Measurements from ENCODE around the gene TMEM53. TPM values are rescaled to one million over a fixed set of nuclear protein-coding genes. Genes with fewer than 3 reads are reported as not detected.

TMEM53 gene
- total RNA-seq, 1 donor: 6.9 TPM

DNA sequence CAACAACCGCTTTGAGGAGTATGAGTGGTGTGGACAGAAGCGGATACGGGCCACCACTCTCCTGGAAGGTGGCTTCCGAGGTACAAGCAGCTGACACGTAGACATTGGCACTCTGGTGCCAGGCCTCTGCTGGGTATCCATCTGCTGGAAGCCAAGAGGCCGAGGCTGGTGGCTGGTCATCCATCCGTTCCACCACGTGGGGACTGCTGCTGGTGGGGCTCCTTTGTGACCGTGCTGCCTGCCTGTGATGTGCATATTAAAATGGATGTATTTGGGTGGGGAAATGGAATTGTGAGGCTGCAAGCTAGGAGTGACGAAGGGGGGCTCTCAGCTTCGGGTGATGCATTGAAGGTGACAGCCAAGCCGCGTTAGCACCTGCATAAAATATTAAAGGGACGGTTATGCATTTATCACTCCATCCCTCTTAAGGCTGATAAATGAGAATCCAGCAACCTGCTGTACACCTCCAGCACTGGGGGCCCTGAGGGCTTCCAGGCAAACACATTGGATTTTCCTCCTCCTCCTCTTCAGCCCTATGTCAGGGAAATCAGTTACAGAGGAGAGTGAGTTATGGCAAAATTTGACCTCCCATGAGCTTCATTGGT, 38.1 kb downstream of the TMEM53 start:
- Histone ChIP-seq H3K27ac (ENCODE audit: low read depth, low read length) (no peak overlapping the region), H2AFZ (ENCODE audit: low read length) (no peak overlapping the region), H3K79me2 (ENCODE audit: insufficient read depth, low read length) (peaks cover 32% of the 10 kb centered on the region), H3K36me3 (ENCODE audit: insufficient read depth, low read length) (peaks cover 73% of the 10 kb centered on the region), H3K4me3 (ENCODE audit: insufficient read depth, low read length) (no peak overlapping the region), H3K9me3 (ENCODE audit: low read depth, low read length) (no peaks in the 10 kb centered on the region), H3K27me3 (ENCODE audit: insufficient read depth, low read length) (no peaks in the 10 kb centered on the region), H3K4me2 (ENCODE audit: insufficient read depth, low read length) (no peak overlapping the region), H4K20me1 (ENCODE audit: insufficient read depth, low read length) (peaks cover 21% of the 10 kb centered on the region), H3K4me1 (ENCODE audit: insufficient read depth, low read length) (peaks cover 15% of the 10 kb centered on the region)
- no peak for DNase-seq (ENCODE audit: insufficient read length, low spot score, missing footprints)
- no peak for TF ChIP-seq CTCF (IDR thresholded peaks at IDR 0.05; ENCODE audit: extremely low read depth, low read depth, low read length)

DNA sequence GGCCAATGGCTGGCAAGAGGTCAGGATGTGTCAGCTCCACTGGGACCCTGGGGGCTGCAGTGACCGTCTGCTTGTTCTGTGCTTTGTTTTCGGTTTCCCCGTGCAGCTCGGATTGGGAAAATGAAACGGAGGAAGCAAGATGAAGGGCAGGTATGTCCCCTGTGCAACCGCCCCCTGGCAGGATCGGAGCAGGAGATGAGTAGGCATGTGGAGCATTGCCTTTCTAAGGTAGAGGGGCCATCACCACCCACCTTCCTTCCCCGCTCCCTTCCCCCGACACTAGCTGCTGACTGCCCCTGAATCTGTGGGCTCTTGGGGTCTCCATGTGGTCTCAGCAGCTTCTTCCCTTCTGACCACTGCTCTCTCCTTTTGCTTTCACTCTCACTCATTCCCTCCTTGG, 38.8 kb downstream of the TMEM53 start:
- H3K36me3 ChIP-seq (ENCODE audit: insufficient read depth, low read length): peaks cover 65% of the 10 kb centered on the region

DNA sequence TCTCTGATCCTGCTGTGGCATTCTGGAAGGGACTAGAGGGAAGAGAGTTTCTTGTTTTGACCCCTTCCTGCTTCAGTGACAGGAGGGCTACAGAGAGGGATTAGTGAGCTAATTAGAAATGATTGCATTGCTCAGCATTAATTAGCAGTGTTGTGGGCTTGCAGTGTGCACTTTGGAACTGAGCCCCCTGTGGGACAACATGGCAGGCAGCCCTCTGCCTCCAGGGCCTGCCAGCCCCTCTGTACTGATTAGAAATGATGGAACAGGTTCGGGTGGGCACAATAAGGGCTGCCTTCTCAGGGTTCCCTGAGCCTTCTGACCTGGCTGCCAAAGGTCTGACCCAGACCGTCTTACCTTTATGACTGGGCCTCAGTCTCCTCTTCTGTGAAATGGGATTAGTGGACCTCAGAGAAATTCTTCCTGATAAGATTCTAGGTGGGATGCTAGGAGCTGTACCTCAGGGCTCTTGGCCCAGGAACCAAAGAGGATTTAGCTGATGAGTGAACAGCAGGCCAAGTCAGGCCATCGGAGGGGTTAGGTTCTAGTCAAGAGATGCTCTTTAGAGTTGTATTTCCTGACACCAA, 39.6 kb downstream of the TMEM53 start:
- Histone ChIP-seq H2AFZ (ENCODE audit: low read length) (no peak overlapping the region), H3K4me3 (ENCODE audit: insufficient read depth, low read length) (no peak overlapping the region), H3K79me2 (ENCODE audit: insufficient read depth, low read length) (peaks cover 32% of the 10 kb centered on the region), H3K4me2 (ENCODE audit: insufficient read depth, low read length) (no peak overlapping the region), H4K20me1 (ENCODE audit: insufficient read depth, low read length) (peaks cover 21% of the 10 kb centered on the region), H3K9me3 (ENCODE audit: low read depth, low read length) (no peaks in the 10 kb centered on the region), H3K4me1 (ENCODE audit: insufficient read depth, low read length) (peaks cover 29% of the 10 kb centered on the region), H3K27ac (ENCODE audit: low read depth, low read length) (no peak overlapping the region), H3K36me3 (ENCODE audit: insufficient read depth, low read length) (peaks cover 59% of the 10 kb centered on the region), H3K27me3 (ENCODE audit: insufficient read depth, low read length) (no peaks in the 10 kb centered on the region)
- no peak for DNase-seq (ENCODE audit: insufficient read length, low spot score, missing footprints)
- TF ChIP-seq CTCF (IDR thresholded peaks at IDR 0.05; ENCODE audit: extremely low read depth, low read depth, low read length): no peak

More for the DNA sequence above, 38.8 kb downstream of the TMEM53 start:
- no peaks in the 10 kb centered on the region for H3K9me3 ChIP-seq (ENCODE audit: low read depth, low read length)
- H3K27me3 ChIP-seq (ENCODE audit: insufficient read depth, low read length): no peaks in the 10 kb centered on the region
- DNase-seq (ENCODE audit: insufficient read length, low spot score, missing footprints): no peak
- peaks cover 22% of the 10 kb centered on the region for H3K4me1 ChIP-seq (ENCODE audit: insufficient read depth, low read length)
- no peak overlapping the region for H3K4me2 ChIP-seq (ENCODE audit: insufficient read depth, low read length)
- no peak overlapping the region for H3K4me3 ChIP-seq (ENCODE audit: insufficient read depth, low read length)
- peaks cover 32% of the 10 kb centered on the region for H3K79me2 ChIP-seq (ENCODE audit: insufficient read depth, low read length)
- H2AFZ ChIP-seq (ENCODE audit: low read length): no peak overlapping the region
- H4K20me1 ChIP-seq (ENCODE audit: insufficient read depth, low read length): peaks cover 21% of the 10 kb centered on the region
- no peak for TF ChIP-seq CTCF (IDR thresholded peaks at IDR 0.05; ENCODE audit: extremely low read depth, low read depth, low read length)
- H3K27ac ChIP-seq (ENCODE audit: low read depth, low read length): no peak overlapping the region

- no peak for DNase-seq (ENCODE audit: insufficient read length, low spot score, missing footprints)
- Histone ChIP-seq H3K27me3 (ENCODE audit: insufficient read depth, low read length) (no peaks in the 10 kb centered on the region), H3K4me2 (ENCODE audit: insufficient read depth, low read length) (peak overlapping the region; percentile 89), H3K9me3 (ENCODE audit: low read depth, low read length) (no peaks in the 10 kb centered on the region), H3K4me1 (ENCODE audit: insufficient read depth, low read length) (peaks cover 46% of the 10 kb centered on the region), H3K4me3 (ENCODE audit: insufficient read depth, low read length) (peak overlapping the region; percentile 76), H3K27ac (ENCODE audit: low read depth, low read length) (peak overlapping the region; percentile 93), H4K20me1 (ENCODE audit: insufficient read depth, low read length) (peaks cover 21% of the 10 kb centered on the region), H2AFZ (ENCODE audit: low read length) (peak overlapping the region; percentile 33), H3K79me2 (ENCODE audit: insufficient read depth, low read length) (peaks cover 32% of the 10 kb centered on the region), H3K36me3 (ENCODE audit: insufficient read depth, low read length) (peaks cover 39% of the 10 kb centered on the region)
- no peak for TF ChIP-seq CTCF (IDR thresholded peaks at IDR 0.05; ENCODE audit: extremely low read depth, low read depth, low read length)
These were observed 41.7 kb downstream of the TMEM53 start for GRCh38 chr1:44632598-44632997.

All from osteoblast (primary cell).